GM23338 (cell line): Measurements from ENCODE around the gene PLCXD3. TPM values are rescaled to one million over a fixed set of nuclear protein-coding genes. Genes with fewer than 3 reads are reported as not detected.

Experiments
- ATAC-seq: fragments of 200-7000 bp; cut with Tn5 transposase; 3 replicates; pipeline ENCODE4 v1.9.1; 2020
- DNase-seq: peaks from one replicate; pipeline ENCODE4 v3.0.0-alpha.2; 2015; ENCODE audit warnings: low spot score
- H2AFZ ChIP-seq: fragments of 200-600 bp; sonication (generic); 2 replicates; pipeline ENCODE4 v1.8.0; 2016; ENCODE audit warnings: antibody characterized with exemption, mild to moderate bottlenecking, moderate library complexity
- H3F3A ChIP-seq: fragments of 200-600 bp; sonication (generic); replicated peaks from 2 replicates; pipeline ENCODE4 v1.8.0; 2017; ENCODE audit warnings: antibody characterized with exemption, mixed run types, low read depth
- H3K27ac ChIP-seq: fragments of 200-600 bp; sonication (generic); 2 replicates; pipeline ENCODE4 v1.6.1; 2016; ENCODE audit warnings: low read depth
- H3K27me3 ChIP-seq: fragments of 200-600 bp; sonication (generic); 2 replicates; pipeline ENCODE4 v1.8.0; 2016; ENCODE audit warnings: mild to moderate bottlenecking, mixed run types, moderate library complexity; ENCODE audit not compliant: insufficient read depth
- H3K36me3 ChIP-seq: fragments of 200-600 bp; sonication (generic); 2 replicates; pipeline ENCODE4 v1.8.0; 2016; ENCODE audit warnings: mild to moderate bottlenecking; ENCODE audit not compliant: insufficient read depth
- H3K4me1 ChIP-seq: fragments of 200-600 bp; sonication (generic); 2 replicates; pipeline ENCODE4 v1.8.0; 2016; ENCODE audit warnings: mild to moderate bottlenecking, moderate library complexity; ENCODE audit not compliant: insufficient read depth
- H3K4me2 ChIP-seq: fragments of 200-600 bp; sonication (generic); 2 replicates; pipeline ENCODE4 v1.7.1; 2017; ENCODE audit warnings: mixed run types
- H3K4me3 ChIP-seq: fragments of 200-600 bp; sonication (generic); 2 replicates; pipeline ENCODE4 v1.6.1; 2016; ENCODE audit warnings: mixed run types
- H3K79me2 ChIP-seq: fragments of 200-600 bp; sonication (generic); replicated peaks from 2 replicates; pipeline ENCODE4 v1.8.0; 2017; ENCODE audit warnings: mild to moderate bottlenecking; ENCODE audit not compliant: insufficient read depth
- H3K9me2 ChIP-seq: fragments of 200-600 bp; sonication (generic); 2 replicates; pipeline ENCODE4 v1.8.0; 2017; ENCODE audit not compliant: insufficient read depth
- H4K20me1 ChIP-seq: fragments of 200-600 bp; sonication (generic); replicated peaks from 2 replicates; pipeline ENCODE4 v1.8.0; 2017; ENCODE audit warnings: mild to moderate bottlenecking; ENCODE audit not compliant: insufficient read depth
- H3K27ac Mint-ChIP-seq: 2 replicates; pipeline ENCODE4 v1.8.0; 2020; ENCODE audit warnings: inconsistent platforms, mild to moderate bottlenecking, moderate library complexity, mixed read lengths
- H3K27me3 Mint-ChIP-seq: 3 replicates; pipeline ENCODE4 v1.8.0; 2022; ENCODE audit warnings: low read depth, mild to moderate bottlenecking, moderate library complexity, mixed read lengths, inconsistent platforms; ENCODE audit not compliant: insufficient read depth, poor library complexity
- H3K36me3 Mint-ChIP-seq: 3 replicates; pipeline ENCODE4 v1.8.0; 2021; ENCODE audit warnings: low read depth, mild to moderate bottlenecking, inconsistent platforms, moderate library complexity, mixed read lengths
- H3K4me1 Mint-ChIP-seq: 3 replicates; pipeline ENCODE4 v1.8.0; 2020; ENCODE audit warnings: mild to moderate bottlenecking, inconsistent platforms, mixed read lengths
- H3K4me3 Mint-ChIP-seq: 3 replicates; pipeline ENCODE4 v1.8.0; 2021; ENCODE audit warnings: moderate library complexity, mild to moderate bottlenecking, inconsistent platforms, mixed read lengths
- H3K9me3 Mint-ChIP-seq: 3 replicates; pipeline ENCODE4 v1.8.0; 2020; ENCODE audit warnings: moderate library complexity, mild to moderate bottlenecking, inconsistent platforms, mixed read lengths
- CREB1 ChIP-seq: fragments of 250-450 bp; sonication (Bioruptor Pico); IDR thresholded peaks from 2 replicates; pipeline ENCODE4 v1.5.0; 2020; ENCODE audit warnings: low read depth, mild to moderate bottlenecking, moderate library complexity
- EZH2 ChIP-seq: fragments of 200-600 bp; sonication (generic); IDR thresholded peaks from one replicate; pipeline ENCODE4 v1.8.0; 2017; ENCODE audit warnings: antibody characterized with exemption, mild to moderate bottlenecking, low read depth; ENCODE audit not compliant: unreplicated experiment
- EZH2phosphoT487 ChIP-seq: fragments of 200-600 bp; sonication (generic); IDR thresholded peaks from one replicate; pipeline ENCODE4 v1.8.1; 2018; ENCODE audit warnings: antibody characterized with exemption; ENCODE audit not compliant: unreplicated experiment
- JUNB ChIP-seq: IDR thresholded peaks from one replicate; pipeline ENCODE4 v1.6.1; 2016; ENCODE audit warnings: antibody characterized with exemption; ENCODE audit not compliant: unreplicated experiment
- ZNF114 ChIP-seq: fragments of 250-450 bp; sonication (Bioruptor Pico); IDR thresholded peaks from 2 replicates; pipeline ENCODE4 v1.5.0; 2020; ENCODE audit warnings: mild to moderate bottlenecking, moderate library complexity
- ZNF331 ChIP-seq: fragments of 250-450 bp; sonication (Bioruptor Pico); IDR thresholded peaks from 2 replicates; pipeline ENCODE4 v1.5.0; 2020; ENCODE audit warnings: low read depth, mild to moderate bottlenecking, moderate library complexity
- polyA plus RNA-seq: library from polyadenylated mRNA; unstranded; fragments of >200 nt; fragmentation: Nextera tagmentation; extraction: Ambion mirVana; gene quantifications from 2 replicates; pipeline ENCODE4 v1.2.1, GENCODE V29; 2016
- total RNA-seq: library from RNA; depleted of rRNA; stranded (reverse); fragments of >200 nt; shearing (Covaris generic); gene quantifications from 2 replicates; pipeline ENCODE4 v1.2.3, GENCODE V29; 2014
- TF ChIP-seq, protein P1 (sequence below): fragments of 250-450 bp; sonication (Bioruptor Pico); IDR thresholded peaks from 2 replicates; pipeline ENCODE4 v1.5.0; 2020; ENCODE audit warnings: mild to moderate bottlenecking, moderate library complexity

PLCXD3 gene
- total and polyA plus RNA-seq, 2 experiments from 2014 or later: 0.03 TPM

DNA sequence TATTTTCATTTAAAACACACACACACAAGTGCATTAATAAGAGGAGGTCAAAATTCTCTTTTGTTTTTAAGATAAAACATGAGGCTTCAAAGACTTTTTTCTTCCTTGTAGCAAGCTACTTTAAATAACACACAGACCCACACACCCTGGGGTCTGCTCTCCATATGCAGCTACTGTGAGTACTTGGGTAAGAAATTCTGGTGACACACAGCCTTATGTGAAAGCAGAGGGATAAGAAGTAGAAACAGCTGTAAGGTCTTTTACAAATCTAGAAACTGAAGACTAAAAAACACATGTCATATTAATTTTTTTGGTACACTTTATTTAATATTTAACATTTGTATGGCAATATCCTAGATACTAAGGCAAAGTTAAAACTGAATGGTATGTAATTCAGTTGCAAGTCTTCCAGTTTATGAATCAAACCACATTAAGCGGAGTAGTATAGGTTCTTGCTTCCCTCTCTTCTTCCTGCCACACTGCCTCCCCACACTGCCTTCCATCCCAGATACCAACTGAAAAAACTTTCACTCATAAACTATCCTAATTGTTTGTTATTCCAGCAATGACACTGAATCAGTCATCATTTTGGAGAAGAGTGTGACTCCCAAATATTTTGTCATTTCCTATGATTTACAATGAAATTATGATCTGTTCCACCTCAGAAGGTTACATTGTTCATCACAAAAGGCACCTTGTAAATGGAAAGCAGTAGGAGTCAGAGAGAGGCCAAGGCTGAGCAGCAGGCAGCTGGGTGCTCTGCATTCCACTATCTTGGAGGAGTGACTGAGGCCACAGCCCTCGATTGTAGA is 92.0 kb downstream of the PLCXD3 start:
- TF ChIP-seq EZH2phosphoT487: no peak
- TF ChIP-seq, protein P1, sequence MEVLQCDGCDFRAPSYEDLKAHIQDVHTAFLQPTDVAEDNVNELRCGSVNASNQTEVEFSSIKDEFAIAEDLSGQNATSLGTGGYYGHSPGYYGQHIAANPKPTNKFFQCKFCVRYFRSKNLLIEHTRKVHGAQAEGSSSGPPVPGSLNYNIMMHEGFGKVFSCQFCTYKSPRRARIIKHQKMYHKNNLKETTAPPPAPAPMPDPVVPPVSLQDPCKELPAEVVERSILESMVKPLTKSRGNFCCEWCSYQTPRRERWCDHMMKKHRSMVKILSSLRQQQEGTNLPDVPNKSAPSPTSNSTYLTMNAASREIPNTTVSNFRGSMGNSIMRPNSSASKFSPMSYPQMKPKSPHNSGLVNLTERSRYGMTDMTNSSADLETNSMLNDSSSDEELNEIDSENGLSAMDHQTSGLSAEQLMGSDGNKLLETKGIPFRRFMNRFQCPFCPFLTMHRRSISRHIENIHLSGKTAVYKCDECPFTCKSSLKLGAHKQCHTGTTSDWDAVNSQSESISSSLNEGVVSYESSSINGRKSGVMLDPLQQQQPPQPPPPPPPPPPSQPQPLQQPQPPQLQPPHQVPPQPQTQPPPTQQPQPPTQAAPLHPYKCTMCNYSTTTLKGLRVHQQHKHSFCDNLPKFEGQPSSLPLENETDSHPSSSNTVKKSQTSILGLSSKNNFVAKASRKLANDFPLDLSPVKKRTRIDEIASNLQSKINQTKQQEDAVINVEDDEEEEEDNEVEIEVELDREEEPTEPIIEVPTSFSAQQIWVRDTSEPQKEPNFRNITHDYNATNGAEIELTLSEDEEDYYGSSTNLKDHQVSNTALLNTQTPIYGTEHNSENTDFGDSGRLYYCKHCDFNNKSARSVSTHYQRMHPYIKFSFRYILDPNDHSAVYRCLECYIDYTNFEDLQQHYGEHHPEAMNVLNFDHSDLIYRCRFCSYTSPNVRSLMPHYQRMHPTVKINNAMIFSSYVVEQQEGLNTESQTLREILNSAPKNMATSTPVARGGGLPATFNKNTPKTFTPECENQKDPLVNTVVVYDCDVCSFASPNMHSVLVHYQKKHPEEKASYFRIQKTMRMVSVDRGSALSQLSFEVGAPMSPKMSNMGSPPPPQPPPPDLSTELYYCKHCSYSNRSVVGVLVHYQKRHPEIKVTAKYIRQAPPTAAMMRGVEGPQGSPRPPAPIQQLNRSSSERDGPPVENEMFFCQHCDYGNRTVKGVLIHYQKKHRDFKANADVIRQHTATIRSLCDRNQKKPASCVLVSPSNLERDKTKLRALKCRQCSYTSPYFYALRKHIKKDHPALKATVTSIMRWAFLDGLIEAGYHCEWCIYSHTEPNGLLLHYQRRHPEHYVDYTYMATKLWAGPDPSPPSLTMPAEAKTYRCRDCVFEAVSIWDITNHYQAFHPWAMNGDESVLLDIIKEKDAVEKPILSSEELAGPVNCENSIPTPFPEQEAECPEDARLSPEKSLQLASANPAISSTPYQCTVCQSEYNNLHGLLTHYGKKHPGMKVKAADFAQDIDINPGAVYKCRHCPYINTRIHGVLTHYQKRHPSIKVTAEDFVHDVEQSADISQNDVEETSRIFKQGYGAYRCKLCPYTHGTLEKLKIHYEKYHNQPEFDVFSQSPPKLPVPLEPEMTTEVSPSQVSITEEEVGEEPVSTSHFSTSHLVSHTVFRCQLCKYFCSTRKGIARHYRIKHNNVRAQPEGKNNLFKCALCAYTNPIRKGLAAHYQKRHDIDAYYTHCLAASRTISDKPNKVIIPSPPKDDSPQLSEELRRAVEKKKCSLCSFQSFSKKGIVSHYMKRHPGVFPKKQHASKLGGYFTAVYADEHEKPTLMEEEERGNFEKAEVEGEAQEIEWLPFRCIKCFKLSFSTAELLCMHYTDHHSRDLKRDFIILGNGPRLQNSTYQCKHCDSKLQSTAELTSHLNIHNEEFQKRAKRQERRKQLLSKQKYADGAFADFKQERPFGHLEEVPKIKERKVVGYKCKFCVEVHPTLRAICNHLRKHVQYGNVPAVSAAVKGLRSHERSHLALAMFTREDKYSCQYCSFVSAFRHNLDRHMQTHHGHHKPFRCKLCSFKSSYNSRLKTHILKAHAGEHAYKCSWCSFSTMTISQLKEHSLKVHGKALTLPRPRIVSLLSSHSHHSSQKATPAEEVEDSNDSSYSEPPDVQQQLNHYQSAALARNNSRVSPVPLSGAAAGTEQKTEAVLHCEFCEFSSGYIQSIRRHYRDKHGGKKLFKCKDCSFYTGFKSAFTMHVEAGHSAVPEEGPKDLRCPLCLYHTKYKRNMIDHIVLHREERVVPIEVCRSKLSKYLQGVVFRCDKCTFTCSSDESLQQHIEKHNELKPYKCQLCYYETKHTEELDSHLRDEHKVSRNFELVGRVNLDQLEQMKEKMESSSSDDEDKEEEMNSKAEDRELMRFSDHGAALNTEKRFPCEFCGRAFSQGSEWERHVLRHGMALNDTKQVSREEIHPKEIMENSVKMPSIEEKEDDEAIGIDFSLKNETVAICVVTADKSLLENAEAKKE (CRISPR knock-in tag): 0 out of 2 replicates have a peak, but pooled peaks have one; percentile 47
- H2AFZ ChIP-seq: no peak overlapping the region
- H3K9me3 Mint-ChIP-seq: no peaks in the 10 kb centered on the region
- no peaks in the 10 kb centered on the region for H3F3A ChIP-seq
- H3K36me3 ChIP-seq: no peaks in the 10 kb centered on the region
- no peak overlapping the region for H3K4me3 ChIP-seq
- peaks cover 14% of the 10 kb centered on the region for H3K4me1 Mint-ChIP-seq
- peaks cover 12% of the 10 kb centered on the region for H3K4me1 ChIP-seq
- no peaks in the 10 kb centered on the region for H4K20me1 ChIP-seq
- H3K27me3 ChIP-seq: no peaks in the 10 kb centered on the region
- no peaks in the 10 kb centered on the region for H3K36me3 Mint-ChIP-seq
- no peaks in the 10 kb centered on the region for H3K9me2 ChIP-seq
- H3K79me2 ChIP-seq: no peaks in the 10 kb centered on the region
- no peaks in the 10 kb centered on the region for H3K27me3 Mint-ChIP-seq
- no peak overlapping the region for H3K27ac ChIP-seq
- DNase-seq: peak; percentile 57
- H3K4me3 Mint-ChIP-seq: no peak overlapping the region
- peak overlapping the region; percentile 25 for H3K27ac Mint-ChIP-seq
- peak; percentile 100 for ATAC-seq
- H3K4me2 ChIP-seq: no peak overlapping the region

DNA sequence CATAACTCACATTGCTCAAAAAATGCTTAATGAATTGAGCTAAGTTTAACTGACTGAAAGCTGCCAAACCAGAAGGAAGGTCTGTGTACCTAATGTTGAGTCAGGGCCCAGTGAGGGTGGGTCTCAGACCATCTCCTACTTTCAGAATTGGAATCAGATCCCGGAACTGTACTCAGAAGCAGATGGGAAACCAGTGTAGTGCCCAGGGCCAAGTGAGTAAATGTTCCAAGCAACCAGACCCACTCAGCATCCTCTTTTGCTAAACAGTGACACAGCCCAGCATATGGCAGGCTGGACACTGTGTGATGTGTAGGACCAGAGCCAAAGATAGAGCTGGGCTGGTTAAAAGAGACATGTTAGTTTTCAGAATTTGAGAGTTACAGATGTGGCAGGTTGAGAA is 94.1 kb downstream of the PLCXD3 start:
- Mint-ChIP-seq H3K4me1 (peaks cover 14% of the 10 kb centered on the region), H3K27ac (no peak overlapping the region), H3K27me3 (no peaks in the 10 kb centered on the region), H3K4me3 (no peak overlapping the region), H3K36me3 (no peaks in the 10 kb centered on the region), H3K9me3 (no peaks in the 10 kb centered on the region)
- Histone ChIP-seq H3K4me2 (no peak overlapping the region), H3K4me3 (no peak overlapping the region), H2AFZ (no peak overlapping the region), H3K36me3 (no peaks in the 10 kb centered on the region), H3K79me2 (no peaks in the 10 kb centered on the region), H3K4me1 (peaks cover 12% of the 10 kb centered on the region), H3K27me3 (no peaks in the 10 kb centered on the region), H3F3A (no peaks in the 10 kb centered on the region), H4K20me1 (no peaks in the 10 kb centered on the region), H3K27ac (no peak overlapping the region), H3K9me2 (no peaks in the 10 kb centered on the region)
- ATAC-seq (no peak), DNase-seq (no peak)
- TF ChIP-seq EZH2 (no peak), CREB1 (CRISPR knock-in tag) (no peak), JUNB (no peak), ZNF331 (CRISPR knock-in tag) (no peak), ZNF114 (no peak)
